HepG2 (cell line): ENCODE results near the gene TSR1. TPM values are rescaled to one million over a fixed set of nuclear protein-coding genes. Genes with fewer than 3 reads are reported as not detected.

Experiments used
- HNRNPLL ChIP-seq: fragments of 200-400 bp; formaldehyde crosslinking; IDR thresholded peaks from 2 replicates; pipeline ENCODE4 v1.6.1; 2017; ENCODE audit warnings: mild to moderate bottlenecking, low read depth, low read length; ENCODE audit not compliant: poor library complexity, severe bottlenecking
- PPARG ChIP-seq: conservative IDR thresholded peaks from 2 replicates; pipeline ENCODE4 v1.6.1; 2016; ENCODE audit warnings: missing biosample characterization, missing genetic modification reagents
- SIN3A ChIP-seq: IDR thresholded peaks from 2 replicates; pipeline ENCODE4 v1.6.1; 2011; ENCODE audit warnings: low read depth, mild to moderate bottlenecking, control low read depth, low read length, borderline replicate concordance
- ZNF607 ChIP-seq: sonication (generic); formaldehyde crosslinking; IDR thresholded peaks from 2 replicates; pipeline ENCODE4 v1.5.1; 2020; ENCODE audit warnings: missing genetic modification reagents, mild to moderate bottlenecking, borderline replicate concordance
- polyA plus RNA-seq, 8 experiments: library from polyadenylated mRNA; depleted of rRNA in 3 of 8; stranded (reverse) in 7 of 8; unstranded in 1 of 8; fragments of >200 nt; fragmentation: Illumina TruSeq in 4 of 8; extraction: Trizol in 4 of 8; gene quantifications; 2 replicates each; pipeline versions ENCODE4 v1.2.1 to v1.2.3, GENCODE V29; 2011 to 2016; ENCODE audit warnings: low read depth in 4 of 8, missing spikeins in 1 of 8, mixed read lengths in 1 of 8; ENCODE audit not compliant: insufficient read depth in 1 of 8
- total RNA-seq, 5 experiments: library from RNA; depleted of rRNA; stranded (reverse); fragments of >200 nt; fragmentation: Illumina TruSeq; extraction: Trizol; gene quantifications; 2 replicates each; pipeline ENCODE4 v1.2.3, GENCODE V29; 2016; ENCODE audit warnings: low read depth in 1 of 5
- TF ChIP-seq, protein P1 (sequence below): sonication (generic); formaldehyde crosslinking; IDR thresholded peaks from 2 replicates; pipeline ENCODE4 v1.4.0; 2020; ENCODE audit warnings: mild to moderate bottlenecking, missing genetic modification reagents
- TF ChIP-seq, protein P2 (sequence below): sonication (generic); formaldehyde crosslinking; IDR thresholded peaks from 2 replicates; pipeline ENCODE4 v1.4.0; 2020; ENCODE audit warnings: missing genetic modification reagents

The TSR1 gene
- total and polyA plus RNA-seq, 2 of the 13 experiments (the other 11 are each of a cell fraction or from before 2014, with no cell fraction given): 7.1 to 65.8 TPM

DNA sequence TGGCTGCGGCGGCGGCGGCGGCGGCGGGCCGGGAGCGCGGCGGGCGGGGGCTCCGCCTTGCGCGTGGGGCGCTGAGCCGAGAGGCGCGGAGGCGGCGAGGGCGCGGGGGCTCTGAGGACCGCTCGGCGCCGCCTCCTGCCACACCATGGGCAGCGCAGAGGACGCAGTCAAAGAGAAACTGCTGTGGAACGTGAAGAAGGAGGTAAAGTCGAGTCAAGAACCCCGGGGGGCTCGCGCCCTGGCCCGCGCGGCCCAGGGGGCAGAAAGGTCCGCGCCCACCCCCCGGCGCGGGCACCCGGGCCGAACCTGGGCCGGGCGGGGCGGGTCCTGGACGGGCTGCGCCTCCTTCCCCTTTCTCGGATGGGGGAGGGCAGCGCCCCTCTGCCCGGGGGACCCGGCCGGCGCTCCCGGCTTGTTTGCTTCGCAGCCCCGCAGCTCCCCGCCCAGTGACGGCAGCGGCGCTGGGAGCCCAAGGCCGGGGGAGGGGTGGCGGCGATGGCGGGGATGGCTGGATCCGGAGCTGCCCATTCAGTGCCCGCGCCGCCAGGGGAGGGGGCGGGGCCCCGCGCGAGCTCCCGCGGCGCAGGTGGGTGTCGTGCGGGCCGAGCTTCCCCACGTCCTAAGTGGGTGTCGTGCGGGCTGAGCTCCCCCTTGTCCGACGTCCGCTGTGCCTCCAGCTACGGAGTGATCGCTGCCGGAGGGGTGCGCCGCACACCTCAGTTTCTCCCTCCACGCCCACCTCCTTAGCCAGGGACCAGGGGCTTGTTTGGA, 1.5 kb upstream of the TSR1 start (continued):
- TF ChIP-seq SIN3A: peak; percentile 54; the same call in 1 of the 2 replicates
- TF ChIP-seq, protein P1, sequence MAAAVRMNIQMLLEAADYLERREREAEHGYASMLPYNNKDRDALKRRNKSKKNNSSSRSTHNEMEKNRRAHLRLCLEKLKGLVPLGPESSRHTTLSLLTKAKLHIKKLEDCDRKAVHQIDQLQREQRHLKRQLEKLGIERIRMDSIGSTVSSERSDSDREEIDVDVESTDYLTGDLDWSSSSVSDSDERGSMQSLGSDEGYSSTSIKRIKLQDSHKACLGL (CRISPR knock-in tag): peak; percentile 43; the same call in 1 of the 2 replicates
- TF ChIP-seq ZNF607 (CRISPR knock-in tag): 0 out of 2 replicates have a peak, but pooled peaks have one; percentile 49
- no peak for TF ChIP-seq PPARG
- peak; percentile 60 for TF ChIP-seq HNRNPLL
- TF ChIP-seq, protein P2, sequence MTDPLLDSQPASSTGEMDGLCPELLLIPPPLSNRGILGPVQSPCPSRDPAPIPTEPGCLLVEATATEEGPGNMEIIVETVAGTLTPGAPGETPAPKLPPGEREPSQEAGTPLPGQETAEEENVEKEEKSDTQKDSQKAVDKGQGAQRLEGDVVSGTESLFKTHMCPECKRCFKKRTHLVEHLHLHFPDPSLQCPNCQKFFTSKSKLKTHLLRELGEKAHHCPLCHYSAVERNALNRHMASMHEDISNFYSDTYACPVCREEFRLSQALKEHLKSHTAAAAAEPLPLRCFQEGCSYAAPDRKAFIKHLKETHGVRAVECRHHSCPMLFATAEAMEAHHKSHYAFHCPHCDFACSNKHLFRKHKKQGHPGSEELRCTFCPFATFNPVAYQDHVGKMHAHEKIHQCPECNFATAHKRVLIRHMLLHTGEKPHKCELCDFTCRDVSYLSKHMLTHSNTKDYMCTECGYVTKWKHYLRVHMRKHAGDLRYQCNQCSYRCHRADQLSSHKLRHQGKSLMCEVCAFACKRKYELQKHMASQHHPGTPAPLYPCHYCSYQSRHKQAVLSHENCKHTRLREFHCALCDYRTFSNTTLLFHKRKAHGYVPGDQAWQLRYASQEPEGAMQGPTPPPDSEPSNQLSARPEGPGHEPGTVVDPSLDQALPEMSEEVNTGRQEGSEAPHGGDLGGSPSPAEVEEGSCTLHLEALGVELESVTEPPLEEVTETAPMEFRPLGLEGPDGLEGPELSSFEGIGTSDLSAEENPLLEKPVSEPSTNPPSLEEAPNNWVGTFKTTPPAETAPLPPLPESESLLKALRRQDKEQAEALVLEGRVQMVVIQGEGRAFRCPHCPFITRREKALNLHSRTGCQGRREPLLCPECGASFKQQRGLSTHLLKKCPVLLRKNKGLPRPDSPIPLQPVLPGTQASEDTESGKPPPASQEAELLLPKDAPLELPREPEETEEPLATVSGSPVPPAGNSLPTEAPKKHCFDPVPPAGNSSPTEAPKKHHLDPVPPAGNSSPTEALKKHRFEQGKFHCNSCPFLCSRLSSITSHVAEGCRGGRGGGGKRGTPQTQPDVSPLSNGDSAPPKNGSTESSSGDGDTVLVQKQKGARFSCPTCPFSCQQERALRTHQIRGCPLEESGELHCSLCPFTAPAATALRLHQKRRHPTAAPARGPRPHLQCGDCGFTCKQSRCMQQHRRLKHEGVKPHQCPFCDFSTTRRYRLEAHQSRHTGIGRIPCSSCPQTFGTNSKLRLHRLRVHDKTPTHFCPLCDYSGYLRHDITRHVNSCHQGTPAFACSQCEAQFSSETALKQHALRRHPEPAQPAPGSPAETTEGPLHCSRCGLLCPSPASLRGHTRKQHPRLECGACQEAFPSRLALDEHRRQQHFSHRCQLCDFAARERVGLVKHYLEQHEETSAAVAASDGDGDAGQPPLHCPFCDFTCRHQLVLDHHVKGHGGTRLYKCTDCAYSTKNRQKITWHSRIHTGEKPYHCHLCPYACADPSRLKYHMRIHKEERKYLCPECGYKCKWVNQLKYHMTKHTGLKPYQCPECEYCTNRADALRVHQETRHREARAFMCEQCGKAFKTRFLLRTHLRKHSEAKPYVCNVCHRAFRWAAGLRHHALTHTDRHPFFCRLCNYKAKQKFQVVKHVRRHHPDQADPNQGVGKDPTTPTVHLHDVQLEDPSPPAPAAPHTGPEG (CRISPR knock-in tag): no peak
